ENCODE results near the gene SEC22B. TPM values are rescaled to one million over a fixed set of nuclear protein-coding genes. Genes with fewer than 3 reads are reported as not detected.
A peak's percentile ranks its signal among the peaks of the same experiment; 100 is the strongest.
"Not testable (repeated sequence)": the region's sequence is repeated elsewhere in the genome, so short reads cannot be mapped to it uniquely, and the experiment has no call there.

SEC22B gene
- total RNA-seq, 1 experiment from 2014 or later = 8.1 TPM

DNA sequence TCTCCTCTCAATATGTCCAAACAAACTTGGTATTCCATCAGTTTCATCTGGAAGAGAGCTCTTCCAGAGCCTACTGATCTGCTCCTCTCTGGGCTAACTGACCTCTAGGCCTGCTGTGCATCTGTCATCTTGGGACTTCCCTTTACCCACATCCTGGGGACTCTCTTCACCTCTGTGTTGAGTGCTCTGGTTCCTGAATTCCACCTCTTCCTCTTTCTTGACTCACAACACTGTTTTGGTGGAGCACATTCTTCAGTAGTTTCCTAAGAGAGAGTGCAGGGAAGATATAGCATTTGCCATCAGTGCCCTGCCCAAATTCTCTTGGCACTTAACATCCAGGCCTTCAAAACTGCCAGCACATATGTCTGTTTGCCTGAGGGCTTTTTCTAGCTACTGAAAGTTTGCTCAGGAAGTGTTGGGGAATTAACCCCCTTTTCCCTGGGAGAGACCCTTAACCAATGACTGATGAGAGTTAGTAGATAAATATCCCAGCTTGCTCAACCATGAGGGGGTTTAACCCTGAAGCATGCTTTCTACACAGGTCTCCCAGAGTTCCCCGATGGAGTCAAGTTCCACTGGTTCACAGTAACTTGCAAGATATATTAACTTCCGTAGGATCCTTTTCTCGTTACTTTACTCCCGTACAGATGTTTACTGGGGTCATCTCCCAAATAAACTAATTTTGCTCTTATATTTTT is 52.4 kb downstream of the SEC22B start:
- in situ Hi-C loops (cut with HindIII; ENCODE audit: low pct_unique_long_range_greater_than_20kb, low sequenced_read_pairs); DNase-seq (ENCODE audit: low read depth): not testable (repeated sequence)

DNA sequence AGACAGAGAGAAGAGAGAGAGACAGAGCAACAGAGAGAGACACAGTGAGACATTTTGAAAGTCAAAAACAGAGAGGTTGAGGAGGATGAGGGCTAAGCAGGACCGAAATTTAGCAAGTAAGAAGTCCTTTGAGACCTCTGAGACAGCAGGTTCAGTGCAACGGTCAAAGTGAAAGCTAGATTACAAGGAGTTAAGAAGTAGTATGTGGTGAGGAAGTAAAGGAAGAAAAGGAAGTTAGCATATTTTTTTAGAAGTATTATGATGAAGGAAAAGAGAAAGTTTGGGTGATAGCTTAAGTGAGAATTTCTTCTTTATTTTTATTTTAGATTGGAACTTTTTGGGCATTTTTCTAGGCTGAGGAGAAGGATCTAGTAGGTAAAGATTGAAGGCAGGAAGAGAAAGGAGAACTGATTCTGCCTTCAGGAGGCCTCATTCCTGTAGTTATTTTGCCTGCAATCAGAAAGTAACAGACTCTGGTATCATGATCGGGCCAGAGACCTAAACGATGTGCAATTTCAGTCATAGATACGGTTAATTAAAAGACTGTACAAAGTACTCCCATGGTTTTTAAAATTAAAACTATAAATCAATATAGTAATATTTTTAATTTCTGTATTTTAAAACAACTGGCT is 53.9 kb downstream of the SEC22B start:
- in situ Hi-C loops (cut with HindIII; ENCODE audit: low pct_unique_long_range_greater_than_20kb, low sequenced_read_pairs); DNase-seq (ENCODE audit: low read depth): not testable (repeated sequence)

DNA sequence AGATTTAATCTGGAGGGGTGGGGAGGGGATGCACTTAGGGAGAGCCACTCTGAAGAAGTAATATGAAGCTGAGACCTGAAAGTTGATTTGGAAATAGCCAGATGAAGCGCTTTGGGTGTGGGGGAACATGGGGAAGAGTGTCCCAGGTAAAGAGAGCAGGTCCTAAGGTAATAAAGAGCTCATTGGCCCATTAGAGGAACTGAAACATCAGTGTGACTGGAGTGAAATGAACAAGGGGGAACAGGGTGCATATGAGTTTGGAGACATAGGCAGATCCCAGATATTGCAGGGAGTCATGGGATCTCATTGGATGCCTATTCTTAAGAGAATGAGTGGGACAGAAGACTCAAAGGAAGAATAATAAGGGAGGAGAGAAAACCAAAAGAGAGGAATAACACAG is 54.5 kb downstream of the SEC22B start:
- in situ Hi-C loops (cut with HindIII; ENCODE audit: low pct_unique_long_range_greater_than_20kb, low sequenced_read_pairs); DNase-seq (ENCODE audit: low read depth): not testable (repeated sequence)

DNA sequence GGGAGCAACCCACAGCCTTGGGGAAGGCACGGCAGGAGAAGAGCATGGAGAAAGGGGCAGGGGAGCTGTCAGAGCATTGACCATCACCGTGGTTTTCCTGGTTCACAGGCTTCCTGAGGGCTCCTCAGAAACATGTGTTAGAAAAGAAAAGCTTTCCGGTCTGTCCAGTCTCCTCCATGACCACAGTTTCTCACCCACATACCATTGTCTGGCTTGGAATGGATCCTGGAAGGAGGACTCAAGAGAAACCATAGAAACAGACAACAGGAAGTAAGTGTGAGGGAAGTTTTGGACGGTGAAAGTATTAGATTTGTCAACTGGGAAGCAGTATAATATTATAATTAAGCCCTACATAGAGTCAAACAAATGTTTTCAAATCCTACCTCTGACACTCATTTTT is 55.8 kb downstream of the SEC22B start:
- in situ Hi-C loops (cut with HindIII; ENCODE audit: low pct_unique_long_range_greater_than_20kb, low sequenced_read_pairs); DNase-seq (ENCODE audit: low read depth): not testable (repeated sequence)

DNA sequence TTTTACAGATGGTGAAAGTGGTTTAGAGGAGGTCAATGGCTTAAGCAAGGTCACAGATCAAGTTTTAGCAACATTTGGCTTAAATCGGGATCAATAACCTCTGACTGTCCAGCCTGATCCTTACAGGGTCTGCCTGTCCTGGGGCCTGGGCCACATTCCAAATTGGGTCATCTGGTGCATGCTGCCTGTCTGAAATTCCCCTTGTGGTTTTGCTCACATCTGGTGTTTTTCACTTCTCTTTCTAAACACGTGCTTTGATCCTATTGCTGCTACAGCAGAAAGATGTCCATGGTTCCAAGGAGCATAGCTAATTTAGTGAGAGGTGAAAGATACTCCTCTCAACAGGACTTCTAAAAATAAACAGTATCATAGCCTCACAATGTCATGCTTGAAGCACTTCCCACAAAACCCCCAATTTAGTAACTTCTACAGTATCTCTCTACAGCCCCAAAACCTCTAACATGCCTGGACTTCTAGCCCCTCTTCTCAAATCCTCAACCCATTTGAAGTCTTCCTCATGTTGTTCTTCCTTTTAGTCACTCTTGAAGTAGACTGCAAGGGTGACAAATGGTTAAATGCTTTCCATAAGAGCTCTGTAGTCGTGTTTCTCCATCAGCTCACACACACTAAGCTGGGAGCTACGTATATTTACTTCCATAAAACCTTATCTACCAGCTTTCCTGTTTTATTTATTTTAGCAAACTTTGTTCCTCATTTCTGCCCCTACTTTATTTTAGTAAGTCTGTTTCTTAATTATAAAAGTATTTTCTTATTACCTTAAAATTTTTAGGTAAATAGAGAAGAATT is 58.7 kb downstream of the SEC22B start:
- DNase-seq (ENCODE audit: low read depth); in situ Hi-C loops (cut with HindIII; ENCODE audit: low pct_unique_long_range_greater_than_20kb, low sequenced_read_pairs): not testable (repeated sequence)

DNA sequence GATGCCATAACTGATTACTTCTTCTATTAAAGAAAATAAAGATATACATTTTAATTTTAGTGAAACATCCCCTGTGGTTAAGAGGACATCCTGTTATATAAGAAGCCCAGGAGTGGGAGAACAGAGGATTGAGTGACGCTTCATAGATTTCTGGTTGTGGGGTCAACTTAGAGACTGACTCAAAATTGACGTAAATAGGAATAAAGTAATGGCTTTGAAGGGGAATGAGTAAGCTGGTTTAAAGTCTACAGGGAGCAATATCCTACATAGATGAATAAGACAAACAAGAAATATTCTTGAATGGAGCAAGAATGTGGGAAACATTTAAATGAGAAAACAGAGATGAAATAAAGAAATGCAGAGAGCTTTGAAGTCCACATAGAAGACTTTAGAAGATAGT is 60.2 kb downstream of the SEC22B start:
- DNase-seq (ENCODE audit: low read depth); in situ Hi-C loops (cut with HindIII; ENCODE audit: low pct_unique_long_range_greater_than_20kb, low sequenced_read_pairs): not testable (repeated sequence)

DNA sequence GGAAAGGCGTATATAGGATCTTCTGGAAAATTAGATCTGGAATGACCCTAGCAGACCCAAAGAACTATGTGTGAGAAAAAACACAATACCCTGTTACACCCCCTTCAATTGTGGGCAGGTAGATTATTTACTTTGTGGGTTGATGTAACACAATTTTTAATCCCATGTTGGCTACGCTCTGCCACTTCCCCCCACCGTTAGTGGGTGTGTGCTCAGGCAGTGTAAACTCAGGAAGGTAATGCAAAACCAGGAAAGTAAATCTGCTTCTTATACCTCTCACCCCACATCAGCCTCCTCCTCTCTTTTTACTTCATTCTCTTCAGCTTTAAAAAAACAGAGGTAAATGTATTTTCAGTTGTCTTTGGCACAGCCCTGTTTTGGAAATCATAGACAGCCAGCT is 63.2 kb downstream of the SEC22B start:
- in situ Hi-C loops (cut with HindIII; ENCODE audit: low pct_unique_long_range_greater_than_20kb, low sequenced_read_pairs); DNase-seq (ENCODE audit: low read depth): not testable (repeated sequence)

DNA sequence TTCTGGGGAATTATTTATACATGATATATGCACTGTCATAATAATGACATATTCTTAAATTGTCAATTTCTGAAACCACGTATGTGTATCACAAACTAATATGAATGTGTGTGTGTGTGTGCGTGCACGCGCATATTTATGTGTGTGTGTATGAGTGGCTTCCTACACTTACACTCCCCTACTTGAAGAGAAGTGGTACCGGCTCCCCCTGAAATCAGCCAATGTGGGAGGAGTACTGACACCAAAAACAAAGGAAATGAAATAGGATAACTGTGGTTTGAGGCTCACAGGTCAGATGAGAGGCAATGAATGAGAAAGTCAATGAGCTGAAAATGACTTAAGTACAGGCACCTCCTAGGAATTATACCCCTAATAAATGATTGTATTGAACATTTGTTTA is 64.1 kb downstream of the SEC22B start:
- peak; percentile 8 for DNase-seq (ENCODE audit: low read depth)
- in situ Hi-C loops (cut with HindIII; ENCODE audit: low pct_unique_long_range_greater_than_20kb, low sequenced_read_pairs) = not testable (repeated sequence)

DNA sequence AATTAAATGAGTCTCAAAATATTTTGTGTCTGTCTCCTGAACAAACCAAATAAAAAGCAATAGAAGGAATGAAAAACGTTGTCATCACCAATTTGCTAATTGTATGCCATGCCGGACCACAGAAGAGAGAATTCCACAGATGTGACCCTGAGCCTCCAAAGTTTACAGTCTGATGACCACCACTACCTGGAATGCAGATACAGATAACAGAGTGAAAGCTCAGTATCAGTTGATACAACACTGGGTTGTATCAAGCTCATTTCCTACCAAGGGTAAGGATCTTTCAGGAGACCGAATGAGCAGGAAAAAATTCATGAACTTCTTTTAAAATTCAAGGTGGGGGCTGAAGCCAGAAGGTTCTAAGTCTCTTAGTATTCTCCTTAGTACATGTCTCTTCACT is 64.5 kb downstream of the SEC22B start:
- in situ Hi-C loops (cut with HindIII; ENCODE audit: low pct_unique_long_range_greater_than_20kb, low sequenced_read_pairs); DNase-seq (ENCODE audit: low read depth): not testable (repeated sequence)

DNA sequence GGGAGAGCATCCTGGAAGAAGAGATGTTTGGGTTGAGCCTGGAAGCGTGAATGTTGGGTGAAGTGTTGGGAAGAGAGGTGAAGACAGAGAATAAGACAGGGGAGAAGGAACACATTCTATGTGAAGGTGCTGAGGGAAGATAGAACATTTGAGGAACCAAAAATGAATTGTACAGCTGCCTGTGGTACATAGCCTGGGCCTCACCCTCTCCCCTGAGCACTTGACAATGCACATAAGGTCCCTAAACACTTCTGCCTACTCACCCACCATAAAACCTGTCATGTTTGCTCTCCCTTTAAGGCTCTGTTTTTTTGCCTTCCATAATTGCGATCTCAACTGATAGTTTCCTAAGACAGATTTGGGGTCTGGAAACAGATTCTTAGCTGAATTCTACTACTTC is 65.3 kb downstream of the SEC22B start:
- in situ Hi-C loops (cut with HindIII; ENCODE audit: low pct_unique_long_range_greater_than_20kb, low sequenced_read_pairs); DNase-seq (ENCODE audit: low read depth): not testable (repeated sequence)

DNA sequence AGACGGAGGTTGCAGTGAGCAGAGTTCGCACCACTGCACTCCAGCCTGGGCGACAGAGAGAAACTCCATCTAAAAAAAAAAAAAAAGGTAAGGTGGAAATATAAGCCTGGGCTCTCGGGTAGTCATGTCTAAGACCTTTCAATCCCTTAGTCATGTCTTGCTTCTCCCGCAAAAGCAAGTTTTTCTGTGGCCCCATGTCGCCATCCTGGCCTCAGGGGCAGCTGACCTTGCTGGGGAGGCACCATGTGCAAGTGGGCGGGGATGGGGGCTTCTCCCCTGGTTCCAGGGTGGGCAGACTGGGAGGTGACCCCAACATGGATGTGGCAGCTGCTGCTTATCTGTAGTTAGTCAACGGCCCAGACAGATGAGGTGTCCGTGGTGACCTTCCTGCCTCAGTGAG is 66.7 kb downstream of the SEC22B start:
- DNase-seq (ENCODE audit: low read depth); in situ Hi-C loops (cut with HindIII; ENCODE audit: low pct_unique_long_range_greater_than_20kb, low sequenced_read_pairs): not testable (repeated sequence)

DNA sequence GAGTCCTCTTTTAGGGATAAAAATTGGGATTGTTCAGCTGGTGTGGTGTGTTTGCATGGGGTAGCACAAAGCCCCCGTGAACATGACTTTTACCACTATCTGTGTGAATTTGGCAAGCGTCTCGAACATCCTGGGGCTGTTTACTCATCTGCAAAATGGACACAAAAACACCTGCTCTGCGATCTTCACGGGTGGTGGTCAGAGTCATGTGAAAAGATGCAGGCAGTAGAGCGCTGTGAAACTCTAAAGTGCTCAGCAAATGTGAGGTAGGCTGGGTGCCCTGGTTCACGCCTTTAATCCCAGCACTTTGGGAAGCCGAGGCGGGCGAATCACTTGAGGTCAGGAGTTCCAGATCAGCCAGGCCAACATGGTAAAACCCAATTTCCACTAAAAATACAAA is 67.1 kb downstream of the SEC22B start:
- in situ Hi-C loops (cut with HindIII; ENCODE audit: low pct_unique_long_range_greater_than_20kb, low sequenced_read_pairs); DNase-seq (ENCODE audit: low read depth): not testable (repeated sequence)

DNA sequence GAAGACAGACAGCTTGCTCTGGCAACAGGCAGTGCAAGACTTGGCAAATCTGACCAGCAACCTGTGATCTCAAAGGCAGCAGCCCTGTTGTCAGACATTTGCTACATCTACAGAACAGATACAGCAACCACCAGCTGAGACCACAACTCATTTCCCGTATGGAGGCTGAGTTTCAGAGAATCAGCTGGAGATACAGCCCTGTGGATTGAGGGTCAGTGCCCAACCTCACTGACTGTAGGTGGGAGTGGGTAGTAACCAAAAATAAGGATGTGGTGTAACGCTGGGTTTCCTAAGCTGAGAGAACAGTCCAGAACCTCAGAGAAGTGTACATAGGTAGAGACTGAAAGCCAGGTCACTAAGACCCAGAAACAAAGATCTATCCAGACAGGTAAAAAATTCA is 71.0 kb downstream of the SEC22B start:
- in situ Hi-C loops (cut with HindIII; ENCODE audit: low pct_unique_long_range_greater_than_20kb, low sequenced_read_pairs); DNase-seq (ENCODE audit: low read depth): not testable (repeated sequence)

DNA sequence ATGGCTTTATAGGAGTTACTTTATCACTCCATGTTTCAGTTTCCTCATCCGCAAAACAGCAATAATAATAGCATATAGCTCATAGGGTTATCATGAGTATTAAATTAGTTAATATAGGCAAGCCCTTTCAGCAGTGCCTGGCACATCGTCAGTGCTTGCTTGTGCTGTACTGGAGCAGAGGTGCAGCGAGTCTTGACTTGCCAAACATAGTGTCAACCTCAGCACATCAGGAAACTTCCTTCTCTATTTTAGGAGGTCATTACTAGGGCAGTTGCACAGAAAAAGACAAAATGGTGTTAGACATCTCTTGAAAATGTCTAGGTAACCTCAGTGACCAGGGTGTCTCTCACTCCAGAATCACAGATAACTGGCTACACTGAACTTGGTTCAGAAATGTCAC is 72.6 kb downstream of the SEC22B start:
- in situ Hi-C loops (cut with HindIII; ENCODE audit: low pct_unique_long_range_greater_than_20kb, low sequenced_read_pairs); DNase-seq (ENCODE audit: low read depth): not testable (repeated sequence)

DNA sequence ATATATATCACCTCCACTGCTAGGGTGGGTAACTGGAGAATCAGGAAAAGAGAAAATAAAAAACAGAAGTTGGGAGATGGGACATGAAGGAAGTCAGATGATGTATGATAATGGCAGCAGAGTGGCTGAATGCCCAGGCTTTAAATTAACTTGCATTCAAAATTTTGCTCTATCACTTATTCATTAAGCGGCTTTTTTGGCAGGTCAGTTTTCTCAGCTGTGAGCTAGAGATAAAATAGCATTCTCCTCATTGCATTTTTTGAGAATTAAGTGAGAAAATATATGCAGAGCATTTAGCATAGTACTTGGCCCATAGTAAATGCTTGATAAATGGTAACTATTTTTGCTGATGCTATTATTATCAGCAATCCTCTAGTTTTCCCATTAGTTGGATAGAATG is 74.7 kb downstream of the SEC22B start:
- DNase-seq (ENCODE audit: low read depth); in situ Hi-C loops (cut with HindIII; ENCODE audit: low pct_unique_long_range_greater_than_20kb, low sequenced_read_pairs): not testable (repeated sequence)
